ENCODE results near the gene ITGA5.
A peak's percentile ranks its signal among the peaks of the same experiment; 100 is the strongest.

DNA sequence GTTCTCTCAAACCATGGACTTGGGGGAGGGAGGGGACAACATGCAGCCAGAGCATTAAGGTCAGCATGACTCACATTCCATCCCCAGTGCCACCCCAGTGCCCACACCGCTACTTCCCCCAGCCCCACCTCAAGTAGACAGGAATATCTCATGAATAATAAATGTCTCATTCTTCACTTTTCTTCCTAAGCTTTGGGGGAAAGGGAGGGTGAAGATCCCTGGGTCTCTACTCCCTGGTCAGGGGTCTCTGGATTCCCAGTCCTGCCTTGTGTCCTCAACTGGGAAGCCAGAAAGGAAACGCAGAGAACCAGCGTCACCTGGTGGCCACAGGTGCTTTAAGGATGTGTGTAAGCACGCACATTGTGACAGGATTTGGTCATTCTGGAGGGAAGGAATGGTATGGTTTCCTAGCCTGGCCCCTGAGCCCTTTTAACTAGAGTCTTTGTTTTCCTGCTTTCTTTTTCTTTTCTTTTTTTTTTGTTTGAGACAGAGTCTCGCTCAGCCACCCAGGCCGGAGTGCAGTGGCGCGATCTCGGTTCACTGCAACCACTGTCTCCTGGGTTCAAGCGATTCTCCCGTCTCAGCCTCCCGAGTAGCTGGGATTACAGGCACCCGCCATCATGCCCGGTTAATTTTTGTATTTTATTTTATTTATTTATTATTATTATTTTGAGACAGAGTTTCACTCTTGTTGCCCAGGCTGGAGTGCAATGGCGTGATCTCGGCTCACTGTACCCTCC lies 58.2 kb downstream of the ITGA5 start:
- TF ChIP-seq, protein P1, sequence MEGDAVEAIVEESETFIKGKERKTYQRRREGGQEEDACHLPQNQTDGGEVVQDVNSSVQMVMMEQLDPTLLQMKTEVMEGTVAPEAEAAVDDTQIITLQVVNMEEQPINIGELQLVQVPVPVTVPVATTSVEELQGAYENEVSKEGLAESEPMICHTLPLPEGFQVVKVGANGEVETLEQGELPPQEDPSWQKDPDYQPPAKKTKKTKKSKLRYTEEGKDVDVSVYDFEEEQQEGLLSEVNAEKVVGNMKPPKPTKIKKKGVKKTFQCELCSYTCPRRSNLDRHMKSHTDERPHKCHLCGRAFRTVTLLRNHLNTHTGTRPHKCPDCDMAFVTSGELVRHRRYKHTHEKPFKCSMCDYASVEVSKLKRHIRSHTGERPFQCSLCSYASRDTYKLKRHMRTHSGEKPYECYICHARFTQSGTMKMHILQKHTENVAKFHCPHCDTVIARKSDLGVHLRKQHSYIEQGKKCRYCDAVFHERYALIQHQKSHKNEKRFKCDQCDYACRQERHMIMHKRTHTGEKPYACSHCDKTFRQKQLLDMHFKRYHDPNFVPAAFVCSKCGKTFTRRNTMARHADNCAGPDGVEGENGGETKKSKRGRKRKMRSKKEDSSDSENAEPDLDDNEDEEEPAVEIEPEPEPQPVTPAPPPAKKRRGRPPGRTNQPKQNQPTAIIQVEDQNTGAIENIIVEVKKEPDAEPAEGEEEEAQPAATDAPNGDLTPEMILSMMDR (IDR thresholded peaks at IDR 0.05), result peak; percentile 100
- no peak for TF ChIP-seq ZFX (IDR thresholded peaks at IDR 0.05; ENCODE audit: borderline replicate concordance)
